Keratinocyte (primary cell): ENCODE data around the gene APOA4. TPM values are rescaled to one million over a fixed set of nuclear protein-coding genes. Genes with fewer than 3 reads are reported as not detected.

Experiments used
- DNase-seq: peaks from one replicate; pipeline ENCODE4 v3.0.0-alpha.2; 2011; ENCODE audit warnings: low read depth, missing footprints, low spot score
- FAIRE-seq: peaks from 2 replicates; lab custom pipeline; 2011; peaks lifted over from hg19 to GRCh38; lab: Jason Lieb, UNC
- H2AFZ ChIP-seq: 2 replicates; pipeline ENCODE4 v1.6.0; 2012; ENCODE audit warnings: low read length, control low read depth, inconsistent platforms; ENCODE audit not compliant: control insufficient read depth
- H3K27ac ChIP-seq: 2 replicates; pipeline ENCODE4 v1.5.1; 2011; ENCODE audit warnings: low read length; ENCODE audit not compliant: control insufficient read depth, insufficient read depth
- H3K27me3 ChIP-seq: 3 replicates; pipeline ENCODE4 v1.6.0; 2011; ENCODE audit warnings: low read length; ENCODE audit not compliant: control insufficient read depth, insufficient read depth; ENCODE audit errors: extremely low read depth
- H3K36me3 ChIP-seq, 2 experiments: 2 replicates in 1 of 2; 3 replicates in 1 of 2; pipeline ENCODE4 v1.5.1; 2011; ENCODE audit warnings: low read length in 2 of 2, mild to moderate bottlenecking in 1 of 2; ENCODE audit not compliant: control insufficient read depth in 2 of 2, insufficient read depth in 2 of 2; ENCODE audit errors: extremely low read depth in 1 of 2
- H3K4me1 ChIP-seq: 3 replicates; pipeline ENCODE4 v1.5.1; 2011; ENCODE audit warnings: low read length; ENCODE audit not compliant: control insufficient read depth, insufficient read depth; ENCODE audit errors: extremely low read depth
- H3K4me2 ChIP-seq: 3 replicates; pipeline ENCODE4 v1.6.0; 2011; ENCODE audit warnings: low read depth, low read length; ENCODE audit not compliant: control insufficient read depth, insufficient read depth; ENCODE audit errors: extremely low read depth
- H3K4me3 ChIP-seq, 3 experiments: fragments of 200-600 bp in 1 of 3; sonication (generic) in 1 of 3; 2 replicates in 2 of 3; 3 replicates in 1 of 3; pipeline ENCODE4 v1.5.1; 2011 to 2016; ENCODE audit warnings: low read length in 3 of 3, mild to moderate bottlenecking in 3 of 3, control low read depth in 2 of 3, inconsistent platforms in 1 of 3, low read depth in 1 of 3, mixed read lengths in 1 of 3, mixed run types in 1 of 3, moderate library complexity in 1 of 3; ENCODE audit not compliant: control insufficient read depth in 2 of 3, insufficient read depth in 2 of 3; ENCODE audit errors: extremely low read depth in 1 of 3
- H3K79me2 ChIP-seq: 2 replicates; pipeline ENCODE4 v1.6.0; 2012; ENCODE audit warnings: low read length; ENCODE audit not compliant: control insufficient read depth, insufficient read depth
- H3K9ac ChIP-seq: 3 replicates; pipeline ENCODE4 v1.6.0; 2011; ENCODE audit warnings: low read length; ENCODE audit not compliant: control insufficient read depth, insufficient read depth; ENCODE audit errors: extremely low read depth
- H3K9me1 ChIP-seq: 3 replicates; pipeline ENCODE4 v1.6.0; 2011; ENCODE audit warnings: low read length; ENCODE audit not compliant: control insufficient read depth, insufficient read depth; ENCODE audit errors: extremely low read depth
- H3K9me3 ChIP-seq: 2 replicates; pipeline ENCODE4 v1.5.1; 2012; ENCODE audit warnings: low read depth, low read length; ENCODE audit not compliant: control insufficient read depth
- H4K20me1 ChIP-seq: 3 replicates; pipeline ENCODE4 v1.6.0; 2011; ENCODE audit warnings: low read length; ENCODE audit not compliant: control insufficient read depth, insufficient read depth; ENCODE audit errors: extremely low read depth
- EZH2 ChIP-seq: IDR thresholded peaks from one replicate; pipeline ENCODE4 v1.6.1; 2012; ENCODE audit warnings: inconsistent platforms, mild to moderate bottlenecking, low read length, moderate library complexity
- dilution Hi-C: fragments of 300-500 bp; cut with MboI; formaldehyde crosslinking; loops from one replicate; pipeline ENCODE4 v1.7.0; 2020; ENCODE audit warnings: low sequenced_read_pairs; ENCODE audit not compliant: extremely low pct_ligation_motif_present
- polyA plus RNA-seq, 5 experiments: library from polyadenylated mRNA; depleted of rRNA in 3 of 5; stranded (reverse) in 3 of 5; stranded (forward) in 1 of 5; unstranded in 1 of 5; fragments of >200 nt; gene quantifications; 1 replicate in 1 of 5; 2 replicates in 3 of 5; 3 replicates in 1 of 5; pipeline versions ENCODE4 v1.2.1 to v1.2.3, GENCODE V29; 2011 to 2012; ENCODE audit warnings: missing spikeins in 2 of 5, low read depth in 1 of 5, low replicate concordance in 1 of 5
- TF ChIP-seq, protein P1 (sequence below), 3 experiments: IDR thresholded peaks in 1 of 3; conservative IDR thresholded peaks in 1 of 3; optimal IDR thresholded peaks in 1 of 3; 2 replicates in 2 of 3; 3 replicates in 1 of 3; pipeline versions ENCODE3 to v1.5.1; 2011; ENCODE audit warnings: low read length in 3 of 3, mild to moderate bottlenecking in 3 of 3, moderate library complexity in 2 of 3, control low read depth in 1 of 3, inconsistent platforms in 1 of 3; ENCODE audit not compliant: insufficient read depth in 2 of 3; ENCODE audit errors: extremely low read depth in 1 of 3

APOA4 gene
- polyA plus RNA-seq, 1 donor (not counting 4 experiments of a cell fraction or from before 2014, with no cell fraction given): not detected

- no peak overlapping the region for H3K9ac ChIP-seq
- FAIRE-seq: peak; percentile 52
- H3K9me3 ChIP-seq: no peaks in the 10 kb centered on the region
- H3K4me1 ChIP-seq: peaks cover 38% of the 10 kb centered on the region
- peak overlapping the region; percentile 62 for H3K4me2 ChIP-seq
- peaks cover 7 to 15% of the 10 kb centered on the region in 2 experiments for H3K36me3 ChIP-seq
- no peaks in the 10 kb centered on the region for H3K79me2 ChIP-seq
- DNase-seq: no peak
- H3K9me1 ChIP-seq: peaks cover 2% of the 10 kb centered on the region
- TF ChIP-seq, protein P1, sequence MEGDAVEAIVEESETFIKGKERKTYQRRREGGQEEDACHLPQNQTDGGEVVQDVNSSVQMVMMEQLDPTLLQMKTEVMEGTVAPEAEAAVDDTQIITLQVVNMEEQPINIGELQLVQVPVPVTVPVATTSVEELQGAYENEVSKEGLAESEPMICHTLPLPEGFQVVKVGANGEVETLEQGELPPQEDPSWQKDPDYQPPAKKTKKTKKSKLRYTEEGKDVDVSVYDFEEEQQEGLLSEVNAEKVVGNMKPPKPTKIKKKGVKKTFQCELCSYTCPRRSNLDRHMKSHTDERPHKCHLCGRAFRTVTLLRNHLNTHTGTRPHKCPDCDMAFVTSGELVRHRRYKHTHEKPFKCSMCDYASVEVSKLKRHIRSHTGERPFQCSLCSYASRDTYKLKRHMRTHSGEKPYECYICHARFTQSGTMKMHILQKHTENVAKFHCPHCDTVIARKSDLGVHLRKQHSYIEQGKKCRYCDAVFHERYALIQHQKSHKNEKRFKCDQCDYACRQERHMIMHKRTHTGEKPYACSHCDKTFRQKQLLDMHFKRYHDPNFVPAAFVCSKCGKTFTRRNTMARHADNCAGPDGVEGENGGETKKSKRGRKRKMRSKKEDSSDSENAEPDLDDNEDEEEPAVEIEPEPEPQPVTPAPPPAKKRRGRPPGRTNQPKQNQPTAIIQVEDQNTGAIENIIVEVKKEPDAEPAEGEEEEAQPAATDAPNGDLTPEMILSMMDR (optimal IDR thresholded peaks at IDR 0.05 in 1 of 3, IDR thresholded peaks at IDR 0.05 in 1 of 3, conservative IDR thresholded peaks at IDR 0.05 in 1 of 3; ENCODE audit: extremely low read depth in 1 of 3, insufficient read depth in 2 of 3, low read length in 3 of 3): no peak
- TF ChIP-seq EZH2: no peak
- no peak overlapping the region for H2AFZ ChIP-seq
- peak overlapping the region; percentile 81 for H3K27ac ChIP-seq
- H4K20me1 ChIP-seq: no peaks in the 10 kb centered on the region
- H3K27me3 ChIP-seq: no peaks in the 10 kb centered on the region
- no peak overlapping the region for H3K4me3 ChIP-seq
- dilution Hi-C loops: no loop called here
Measured at GRCh38 chr11:116852261-116853031, 29.3 kb upstream of the APOA4 start.

DNA sequence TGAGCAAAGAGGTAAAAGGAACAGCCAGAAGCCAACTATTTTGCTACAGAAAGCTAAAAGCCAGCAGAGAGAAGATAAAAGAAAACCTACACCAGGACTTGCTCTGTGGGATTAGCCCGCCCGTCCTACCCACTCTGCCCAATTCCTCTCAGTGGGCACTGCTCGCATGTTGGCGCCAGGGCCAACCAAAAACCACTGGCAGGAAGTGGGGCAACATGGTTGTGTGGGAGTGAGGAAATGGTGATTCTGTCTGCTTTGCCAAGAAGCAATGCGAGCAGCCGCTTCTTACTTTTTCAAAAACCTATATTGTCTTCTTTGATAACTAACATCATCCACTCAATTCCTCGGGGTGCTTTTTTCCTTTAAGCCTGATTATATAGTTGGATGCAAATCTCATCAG lies 28.5 kb upstream of the APOA4 start:
- no peak for FAIRE-seq
- Histone ChIP-seq H3K9me1 (peaks cover 2% of the 10 kb centered on the region), H3K27ac (no peak overlapping the region), H3K9me3 (no peaks in the 10 kb centered on the region), H2AFZ (no peak overlapping the region), H3K9ac (no peak overlapping the region), H4K20me1 (no peaks in the 10 kb centered on the region), H3K4me1 (peaks cover 38% of the 10 kb centered on the region), H3K36me3 (peaks cover 14 to 22% of the 10 kb centered on the region in 2 experiments), H3K79me2 (no peaks in the 10 kb centered on the region), H3K27me3 (no peaks in the 10 kb centered on the region), H3K4me2 (no peak overlapping the region), H3K4me3 (no peak overlapping the region)
- no peak for TF ChIP-seq EZH2
- TF ChIP-seq, protein P1 (optimal IDR thresholded peaks at IDR 0.05 in 1 of 3, IDR thresholded peaks at IDR 0.05 in 1 of 3, conservative IDR thresholded peaks at IDR 0.05 in 1 of 3; ENCODE audit: extremely low read depth in 1 of 3, insufficient read depth in 2 of 3, low read length in 3 of 3): no peak
- dilution Hi-C loops: no loop called here
- DNase-seq: no peak
